GM19238 (cell line): Measurements from ENCODE around the gene SNPH.

Experiments used
- DNase-seq: peaks from one replicate; pipeline ENCODE4 v3.0.0; 2011; ENCODE audit warnings: low spot score; ENCODE audit not compliant: insufficient read length

SNPH gene

DNA sequence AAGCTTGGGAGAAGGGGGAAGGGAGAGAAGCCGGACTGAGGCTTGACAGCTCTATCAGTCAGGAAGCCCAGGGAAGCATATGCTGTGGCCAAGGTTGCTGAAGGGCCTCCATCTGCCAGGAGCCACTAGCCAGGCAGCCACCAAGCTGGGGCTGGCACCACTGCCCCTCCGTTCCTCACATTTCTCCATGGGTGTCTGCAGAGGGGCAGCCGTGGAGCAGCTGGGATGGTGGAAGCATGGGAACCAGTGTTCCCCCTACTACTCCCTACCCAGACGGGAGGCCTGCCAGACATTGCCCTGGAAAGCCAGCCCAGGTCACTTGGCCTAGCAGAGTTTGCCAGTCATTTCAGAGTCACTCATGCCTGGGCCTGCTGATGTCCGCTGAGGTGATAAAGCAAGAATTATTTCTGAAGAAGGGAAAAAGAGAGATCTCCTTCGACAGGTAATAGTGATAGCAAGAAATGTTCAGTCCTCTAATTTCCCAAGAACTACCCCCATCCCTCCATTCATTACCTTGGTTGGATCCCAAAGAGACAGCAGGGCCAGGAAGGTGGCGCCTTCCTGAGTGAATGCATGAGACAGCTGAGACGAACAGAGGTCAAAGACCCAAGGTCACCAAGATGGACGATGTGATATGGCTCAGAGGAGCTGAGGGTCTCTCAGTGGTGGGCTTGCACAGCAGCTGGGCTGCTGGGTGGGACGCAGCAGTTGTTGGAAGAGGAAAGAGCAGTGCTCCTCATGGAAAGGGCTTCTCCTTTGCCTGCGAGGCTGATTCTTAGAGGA, 21.9 kb downstream of the SNPH start:
- no peak for DNase-seq

GRCh38 chr20:1291191-1291741, 25.2 kb downstream of the SNPH start:
- DNase-seq = no peak

DNA sequence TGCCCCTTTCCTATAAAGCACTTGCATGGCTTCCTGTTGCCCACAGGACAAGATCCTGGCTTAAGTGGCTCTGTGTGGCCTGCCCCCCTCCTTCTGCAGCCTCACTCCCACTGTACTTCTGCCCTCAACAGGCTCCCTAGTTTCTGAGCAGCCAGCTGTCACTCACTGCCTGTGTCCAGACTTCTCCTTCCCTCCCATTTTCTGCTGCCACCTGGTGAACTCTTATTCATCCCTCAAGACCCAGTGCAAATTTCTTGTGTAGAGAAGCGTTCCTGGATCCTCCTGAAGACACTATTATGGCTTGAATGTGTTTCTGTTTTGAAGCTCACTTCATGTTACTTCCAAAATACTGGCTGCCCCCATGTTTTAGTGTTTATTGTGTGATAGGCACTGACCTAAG, 26.5 kb downstream of the SNPH start:
- no peak for DNase-seq

DNA sequence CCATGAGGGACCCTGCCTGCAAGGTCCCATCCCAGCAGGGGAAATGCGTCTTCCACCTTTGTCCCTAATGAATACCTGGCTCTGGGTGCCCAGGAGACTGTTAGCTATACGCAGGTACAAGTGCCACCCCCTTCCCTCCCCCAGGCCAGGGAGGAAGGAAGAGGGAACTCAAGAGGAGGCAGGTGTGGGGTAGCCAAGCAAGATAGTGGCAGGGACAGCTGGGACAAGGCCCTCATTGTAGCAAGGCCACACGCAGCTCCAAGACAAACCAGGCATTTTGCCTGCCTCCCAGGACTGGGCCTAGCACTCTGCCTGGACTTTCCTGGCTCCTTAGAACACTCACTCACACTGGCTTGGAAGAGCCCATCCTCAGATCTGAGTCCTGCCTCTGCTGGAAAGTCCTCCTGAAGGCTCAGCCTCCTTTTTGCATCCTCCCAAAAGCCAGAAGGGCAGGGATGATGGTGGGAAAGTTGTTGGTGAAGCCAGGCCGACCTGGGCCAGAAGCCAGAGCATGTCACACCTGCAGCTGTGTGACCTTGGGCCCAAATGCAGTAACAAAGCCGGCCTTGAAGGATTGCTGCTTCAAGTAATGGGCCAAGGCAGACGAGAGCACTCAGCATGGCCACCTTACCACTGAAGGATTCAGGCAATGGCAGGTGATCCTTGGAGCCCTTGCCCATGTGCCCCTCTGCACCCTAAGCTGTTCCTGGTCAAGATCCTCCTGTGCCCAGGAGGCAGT, 27.7 kb downstream of the SNPH start:
- no peak for DNase-seq

DNA sequence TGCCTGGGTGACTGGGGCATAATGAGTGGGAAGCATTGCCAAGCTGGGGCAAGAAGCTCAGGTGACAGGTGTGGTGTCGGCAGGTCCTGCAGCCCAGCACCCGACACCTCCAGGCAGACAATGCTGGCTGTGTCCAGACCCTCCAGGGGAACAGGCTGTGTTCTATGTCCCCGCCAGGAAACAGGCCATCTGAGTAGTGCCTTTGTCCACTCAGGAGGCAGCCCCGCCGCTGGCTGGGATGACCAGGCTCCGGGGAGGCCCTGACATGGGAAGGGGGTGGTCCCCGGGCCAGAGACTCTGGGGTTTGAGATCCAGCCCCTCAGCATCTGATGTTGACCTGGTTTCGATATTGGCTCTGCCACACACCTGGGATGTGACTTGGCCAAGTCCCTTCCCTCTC, 28.4 kb downstream of the SNPH start:
- no peak for DNase-seq

DNA sequence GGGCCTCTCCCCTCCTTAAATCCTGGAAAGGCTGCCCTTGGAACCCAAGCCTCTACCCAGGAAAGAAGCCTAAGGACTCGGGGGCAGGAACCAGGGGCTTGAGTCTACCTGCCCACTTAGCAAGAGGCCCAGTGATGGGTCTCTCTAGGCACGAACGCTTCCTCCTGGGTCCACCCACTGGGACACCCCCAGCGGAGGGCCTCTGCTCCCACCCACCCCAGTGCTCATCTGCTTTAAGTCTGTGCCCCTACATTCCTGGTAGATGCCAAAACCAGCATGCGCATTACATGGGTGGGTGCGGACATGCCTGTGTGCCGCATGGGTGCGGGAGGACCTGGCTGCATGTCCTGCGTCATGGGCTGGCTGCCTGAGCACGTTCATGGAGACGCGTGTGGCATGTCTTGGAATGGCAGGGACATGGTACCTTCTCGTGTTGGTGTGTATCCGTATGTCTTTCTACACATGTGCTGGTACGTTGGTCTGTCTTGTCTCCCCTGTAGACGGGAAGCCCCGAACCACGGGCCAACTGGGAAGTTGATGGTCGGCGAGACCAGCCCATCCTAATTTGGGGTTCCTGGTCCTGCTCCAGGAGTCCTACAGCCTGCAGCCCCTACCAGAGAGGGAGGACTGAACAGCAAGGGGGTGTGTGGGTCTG, 29.3 kb downstream of the SNPH start:
- DNase-seq = no peak

- no peak for DNase-seq
Measured at GRCh38 chr20:1296117-1296610, 30.1 kb downstream of the SNPH start.

- no peak for DNase-seq
Measured at GRCh38 chr20:1296922-1297321, 30.8 kb downstream of the SNPH start.

DNA sequence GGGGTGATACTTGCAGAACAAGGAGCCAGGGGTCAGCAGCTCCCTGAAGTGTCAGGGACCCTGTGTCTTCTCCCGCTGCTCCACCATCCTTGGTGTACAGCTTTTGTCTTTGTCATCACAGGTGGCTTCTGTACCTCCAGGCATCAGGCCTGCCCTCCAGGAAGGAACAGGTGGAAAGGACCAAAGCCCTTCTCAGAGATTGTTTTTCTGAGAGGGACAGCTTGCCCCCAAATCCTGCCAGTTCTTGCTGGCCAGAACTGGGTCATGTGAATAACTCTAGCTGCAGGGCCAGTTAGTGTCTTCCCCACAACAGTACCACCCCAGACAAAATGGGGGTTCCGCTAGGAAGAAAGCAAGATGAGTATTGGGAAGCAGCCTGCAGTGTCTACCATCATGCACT, 31.4 kb downstream of the SNPH start:
- no peak for DNase-seq

GRCh38 chr20:1298166-1298565, 32.1 kb downstream of the SNPH start:
- DNase-seq = no peak

GRCh38 chr20:1298888-1299511, 32.9 kb downstream of the SNPH start:
- DNase-seq = no peak

- peak; percentile 36 for DNase-seq
Measured at GRCh38 chr20:1299522-1299921, 33.4 kb downstream of the SNPH start.

DNA sequence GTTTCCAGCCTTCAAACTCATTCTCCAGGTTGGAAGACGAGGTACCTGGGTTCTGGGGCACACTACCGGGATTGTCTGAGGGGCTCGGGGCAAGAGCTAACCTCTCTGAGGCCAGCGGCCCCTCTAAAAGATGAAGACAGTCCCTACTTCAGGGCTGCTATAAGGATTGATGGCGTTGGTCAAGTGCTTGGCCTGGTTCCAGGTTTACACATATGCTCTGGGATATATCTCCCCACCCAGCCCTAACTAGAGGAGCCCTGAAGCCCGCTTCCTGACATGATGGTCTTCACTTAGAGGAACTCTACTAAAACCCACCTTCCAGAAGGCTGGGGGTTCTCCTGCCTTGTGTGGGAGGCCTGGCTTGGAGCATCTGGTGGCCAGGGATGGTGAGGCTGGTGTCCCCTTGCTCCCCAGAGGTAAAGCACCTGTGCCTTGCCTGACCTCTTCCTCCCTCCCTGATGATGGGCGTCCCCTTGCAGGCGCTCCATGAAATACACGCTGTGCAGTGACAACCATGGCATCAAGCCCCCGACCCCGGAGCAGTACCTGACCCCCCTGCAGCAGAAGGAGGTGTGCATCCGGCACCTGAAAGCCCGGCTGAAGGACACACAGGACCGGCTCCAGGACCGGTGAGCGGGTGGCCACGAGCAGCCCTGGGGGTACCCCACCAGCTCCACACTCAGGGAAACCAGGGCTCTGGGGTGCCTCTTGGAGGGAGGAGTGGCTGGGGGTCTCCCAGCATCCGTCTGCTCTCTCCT, 34.2 kb downstream of the SNPH start:
- no peak for DNase-seq

- DNase-seq = no peak
Measured at GRCh38 chr20:1301031-1301529, 35.0 kb downstream of the SNPH start.

DNA sequence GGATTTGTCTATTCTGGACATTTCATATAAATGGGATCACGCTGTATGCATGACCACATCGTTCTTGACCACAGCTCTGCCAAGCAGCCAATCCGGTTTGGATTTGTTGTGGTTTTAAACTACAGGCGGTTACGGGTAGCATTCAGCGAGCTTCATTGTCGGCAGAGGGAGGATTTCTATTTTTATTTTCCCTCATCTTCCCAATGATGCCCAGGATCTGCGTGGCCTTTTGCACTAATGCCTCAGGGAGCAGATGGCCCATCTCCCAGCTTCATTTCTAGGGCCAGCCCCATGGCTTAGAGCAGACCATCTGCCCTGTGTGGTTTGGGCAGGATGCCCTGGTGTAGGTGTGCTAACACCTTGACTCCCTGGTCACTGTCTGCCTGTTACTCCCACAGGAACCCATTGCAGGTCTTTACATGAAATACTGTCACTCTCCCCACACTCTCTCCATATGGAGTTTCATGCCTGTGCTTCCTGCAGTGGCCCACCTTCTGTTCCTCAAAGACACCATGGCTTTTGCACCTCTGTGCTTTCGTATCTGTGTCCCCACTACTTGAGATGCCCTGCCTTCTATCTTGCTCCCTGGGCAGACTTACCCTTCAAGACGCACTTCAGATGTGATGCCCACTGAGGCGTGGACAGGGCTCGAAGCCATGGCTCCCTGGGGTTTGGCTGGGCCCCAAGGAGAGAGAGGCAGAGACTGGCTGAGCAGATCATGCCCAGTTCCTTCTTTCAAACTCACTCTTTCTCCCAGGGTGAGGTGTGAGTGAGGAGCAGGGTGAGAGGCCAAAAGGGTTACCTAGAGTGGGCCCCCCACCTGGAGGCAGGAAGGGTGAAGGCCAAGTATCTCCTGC, 36.8 kb downstream of the SNPH start:
- DNase-seq = no peak

DNA sequence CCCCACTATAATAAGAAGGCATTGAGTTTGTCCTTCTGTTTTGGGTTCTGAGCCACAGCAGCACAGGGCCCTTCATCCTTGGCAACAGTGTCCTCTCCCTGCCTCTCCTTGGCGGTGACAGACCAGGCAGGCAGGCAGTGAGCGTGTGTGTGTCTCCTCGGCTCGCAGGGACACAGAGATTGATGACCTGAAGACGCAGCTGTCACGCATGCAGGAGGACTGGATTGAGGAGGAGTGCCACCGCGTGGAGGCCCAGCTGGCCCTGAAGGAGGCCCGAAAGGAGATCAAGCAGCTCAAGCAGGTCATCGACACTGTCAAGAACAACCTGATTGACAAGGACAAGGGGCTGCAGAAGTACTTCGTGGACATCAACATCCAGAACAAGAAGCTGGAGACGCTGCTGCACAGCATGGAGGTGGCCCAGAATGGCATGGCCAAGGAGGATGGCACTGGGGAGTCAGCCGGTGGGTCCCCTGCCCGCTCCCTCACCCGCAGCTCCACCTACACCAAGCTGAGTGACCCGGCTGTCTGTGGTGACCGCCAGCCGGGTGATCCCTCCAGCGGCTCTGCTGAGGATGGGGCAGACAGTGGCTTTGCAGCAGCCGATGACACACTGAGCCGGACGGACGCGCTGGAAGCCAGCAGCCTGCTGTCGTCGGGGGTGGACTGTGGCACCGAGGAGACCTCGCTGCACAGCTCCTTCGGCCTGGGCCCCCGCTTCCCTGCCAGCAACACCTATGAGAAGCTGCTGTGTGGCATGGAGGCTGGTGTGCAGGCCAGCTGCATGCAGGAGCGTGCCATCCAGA, 38.8 kb downstream of the SNPH start:
- DNase-seq = no peak

GRCh38 chr20:1305712-1306111, 39.6 kb downstream of the SNPH start:
- no peak for DNase-seq

GRCh38 chr20:1306316-1307135, 40.4 kb downstream of the SNPH start:
- DNase-seq = no peak
